Measurements from ENCODE around the gene SKIL.

SKIL gene

GRCh38 chr3:170413291-170413690 is 55.8 kb downstream of the SKIL start:
- no peak for DNase-seq

DNA sequence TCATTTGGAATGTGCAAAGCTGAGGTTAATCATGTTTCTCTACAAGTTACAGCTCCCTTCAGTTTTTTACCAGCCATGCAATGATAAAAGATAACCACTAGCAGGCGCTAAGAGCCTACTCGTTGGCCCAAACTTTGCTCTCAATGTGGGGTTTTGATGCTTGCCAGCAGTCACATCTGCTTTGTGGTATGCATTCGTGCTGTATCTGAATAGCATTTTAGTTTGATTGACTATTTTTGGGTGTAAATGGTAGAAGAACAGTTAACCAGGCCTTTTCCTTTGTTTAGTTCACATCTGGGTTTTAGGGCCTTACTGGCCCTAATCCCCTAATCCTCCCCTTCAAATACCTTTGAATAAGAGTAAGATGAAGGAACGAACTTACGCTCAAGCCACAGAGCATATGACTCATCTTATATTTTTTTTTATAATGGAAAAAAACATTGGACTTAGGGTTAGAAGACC is 56.7 kb downstream of the SKIL start:
- DNase-seq = peak in 1 of 2 donors; percentile 31

- DNase-seq = no peak
Measured at GRCh38 chr3:170417090-170417489, 59.6 kb downstream of the SKIL start.

- DNase-seq = no peak
Measured at GRCh38 chr3:170418422-170419398, 61.2 kb downstream of the SKIL start, which contains the start of gene CLDN11. Gene CLDN11 (plus strand): TSS chr3:170418868. CDS start chr3:170419067, 199 bp downstream.

- peak in 1 of 2 donors; percentile 22 for DNase-seq
Measured at GRCh38 chr3:170419557-170420087, 62.1 kb downstream of the SKIL start.

DNA sequence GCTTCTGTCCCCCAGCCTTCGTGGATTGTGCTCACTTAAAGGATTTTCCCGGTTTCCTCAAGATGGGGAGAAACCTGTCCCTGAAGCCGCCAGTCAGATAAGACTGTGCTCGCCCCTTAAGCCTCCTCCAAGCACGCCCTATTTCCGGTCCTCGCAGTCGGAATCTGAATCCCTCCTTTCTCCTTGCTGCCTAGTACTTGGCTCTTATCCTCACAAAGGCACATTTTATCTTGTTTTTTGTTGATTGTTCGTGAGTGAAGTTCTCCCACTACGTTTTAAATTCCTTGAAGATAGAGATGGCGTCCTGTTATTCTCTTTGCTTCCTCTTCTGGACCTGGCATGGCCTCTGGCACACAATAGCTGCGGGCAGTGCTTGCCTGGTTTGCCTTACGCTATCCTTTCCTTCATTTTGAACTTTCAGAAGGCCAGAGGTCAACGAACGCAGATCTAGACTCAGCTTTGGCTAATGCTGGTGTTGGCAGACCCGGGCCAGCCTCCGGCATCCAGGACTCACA is 62.8 kb downstream of the SKIL start:
- DNase-seq = no peak

DNA sequence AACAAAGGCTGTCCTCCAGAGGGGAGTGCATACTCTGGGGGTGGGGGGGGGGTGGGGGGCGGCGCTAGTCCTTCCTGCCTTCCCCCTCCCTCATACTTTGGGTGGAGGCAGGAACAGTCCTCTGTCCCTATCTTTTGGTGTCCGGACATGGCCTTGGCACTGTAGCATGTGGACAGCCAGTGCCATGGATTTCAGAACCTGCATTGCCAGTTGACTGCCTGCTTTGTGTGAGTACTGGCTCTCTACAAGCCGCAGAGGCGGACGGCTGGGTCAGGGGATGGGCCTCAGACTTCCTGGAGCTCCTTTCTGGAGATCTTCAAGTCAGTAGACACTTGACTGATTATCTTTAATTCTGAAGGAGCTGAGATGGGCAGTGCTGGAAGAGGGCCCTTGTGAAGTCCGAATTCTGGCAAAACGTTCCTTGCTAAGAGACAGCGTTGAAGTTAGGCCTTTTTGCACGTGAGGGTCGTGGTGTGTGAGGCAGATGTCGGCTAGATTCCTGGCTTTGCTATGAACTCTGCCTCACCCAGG is 63.7 kb downstream of the SKIL start:
- DNase-seq = no peak

DNA sequence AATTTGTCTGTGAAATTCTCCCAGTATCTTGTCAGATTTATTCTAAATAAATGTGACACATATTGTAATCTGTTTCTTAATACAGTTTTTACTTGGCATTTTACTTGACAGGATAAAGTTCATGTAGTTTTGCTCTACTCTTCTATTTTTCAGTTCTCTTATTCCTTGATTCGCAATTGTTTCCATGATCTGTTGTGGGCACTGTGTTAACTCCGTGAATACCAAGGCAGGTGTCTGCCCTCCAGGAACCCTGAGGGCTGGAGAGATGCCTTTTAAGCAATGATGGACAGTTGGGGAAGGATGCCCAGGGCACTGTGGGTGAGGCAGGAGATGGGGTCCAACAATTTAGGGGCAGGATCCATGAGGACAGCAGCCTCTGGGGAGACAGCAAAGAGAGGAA is 64.2 kb downstream of the SKIL start:
- DNase-seq = no peak

DNA sequence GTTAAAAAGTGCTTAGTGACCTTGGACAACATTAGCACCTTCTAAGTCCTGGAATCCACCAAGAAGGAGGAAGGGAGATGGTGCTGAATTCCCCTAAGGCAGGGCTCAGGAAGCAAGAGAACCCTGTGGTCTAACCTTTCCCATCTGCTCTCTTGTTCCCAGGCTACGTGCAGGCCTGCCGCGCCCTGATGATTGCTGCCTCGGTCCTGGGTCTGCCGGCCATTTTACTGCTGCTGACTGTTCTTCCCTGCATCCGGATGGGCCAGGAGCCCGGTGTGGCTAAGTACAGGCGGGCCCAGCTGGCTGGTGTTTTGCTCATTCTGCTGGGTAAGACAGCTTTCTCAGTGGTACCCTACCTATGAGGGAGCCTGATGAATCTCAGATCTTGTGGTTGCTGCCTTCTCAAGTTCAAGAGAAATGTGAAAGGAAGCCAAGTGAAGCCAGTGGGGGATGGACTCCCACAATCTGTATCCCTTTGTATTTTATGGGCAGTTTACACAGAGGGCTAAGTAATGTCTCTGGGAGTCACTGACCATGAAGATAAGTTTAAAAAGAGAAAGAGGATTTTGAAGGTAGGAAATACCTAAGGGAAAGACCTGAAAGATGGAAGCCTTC is 65.6 kb downstream of the SKIL start:
- DNase-seq = no peak

DNA sequence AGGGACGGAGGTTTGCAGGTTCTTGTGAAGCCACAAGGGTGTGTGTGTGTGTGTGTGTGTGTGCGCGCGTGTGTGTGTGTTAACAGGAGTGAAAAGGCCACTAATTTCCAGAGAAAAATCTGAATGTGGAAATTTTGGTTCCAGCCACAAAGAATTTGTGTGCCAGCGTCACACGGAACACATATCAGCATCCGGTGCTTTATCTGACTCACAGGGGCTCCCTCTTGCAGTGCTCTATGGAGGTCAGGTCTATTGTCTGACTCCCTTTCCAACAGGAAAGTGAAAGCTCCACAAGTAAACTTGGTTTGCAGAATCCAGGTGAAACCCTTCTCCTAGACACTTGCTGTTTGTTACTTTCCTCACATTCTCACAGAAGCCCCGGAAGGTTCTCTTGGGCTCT is 67.4 kb downstream of the SKIL start:
- DNase-seq = no peak

- no peak for DNase-seq
Measured at GRCh38 chr3:170425491-170426239, 68.2 kb downstream of the SKIL start.

- no peak for DNase-seq
Measured at GRCh38 chr3:170426240-170426797, 68.8 kb downstream of the SKIL start.

DNA sequence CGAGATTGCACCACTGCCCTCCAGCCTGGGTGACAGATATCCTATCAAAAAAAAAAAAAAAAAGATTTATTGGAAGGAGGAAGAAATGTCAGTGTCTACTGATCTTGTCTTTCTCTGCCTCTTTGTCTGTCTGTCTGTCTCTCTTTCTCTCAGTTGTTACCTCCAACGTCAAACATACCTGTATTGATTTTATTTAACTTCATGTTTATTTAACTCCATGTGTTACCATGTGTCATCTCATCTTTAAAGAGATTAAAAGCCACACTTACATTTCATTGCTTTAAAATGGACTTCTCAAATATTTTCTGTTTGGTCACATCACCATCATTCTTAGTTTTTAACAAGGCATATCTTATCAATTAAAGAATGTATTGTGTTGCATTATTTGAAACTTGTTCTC is 70.6 kb downstream of the SKIL start:
- no peak for DNase-seq

GRCh38 chr3:170429050-170429449 is 71.5 kb downstream of the SKIL start:
- DNase-seq = no peak

GRCh38 chr3:170431054-170431453 is 73.5 kb downstream of the SKIL start:
- DNase-seq = no peak

DNA sequence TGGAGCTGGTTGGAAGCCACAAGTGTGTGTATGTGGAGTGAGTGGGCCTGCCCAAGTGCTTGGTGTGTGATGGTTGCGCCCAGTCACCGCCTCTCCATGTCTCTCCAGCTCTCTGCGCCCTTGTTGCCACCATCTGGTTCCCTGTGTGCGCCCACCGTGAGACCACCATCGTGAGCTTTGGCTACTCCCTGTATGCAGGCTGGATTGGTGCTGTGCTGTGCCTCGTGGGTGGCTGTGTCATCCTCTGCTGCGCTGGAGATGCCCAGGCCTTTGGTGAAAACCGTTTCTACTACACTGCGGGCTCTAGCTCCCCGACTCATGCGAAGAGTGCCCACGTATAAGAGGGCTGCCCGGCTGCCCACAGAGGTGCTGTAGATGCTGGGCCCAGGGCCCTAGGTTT is 74.9 kb downstream of the SKIL start:
- DNase-seq = no peak

GRCh38 chr3:170436697-170437096 is 79.2 kb downstream of the SKIL start:
- no peak for DNase-seq

GRCh38 chr3:170437176-170437575 is 79.7 kb downstream of the SKIL start:
- no peak for DNase-seq

GRCh38 chr3:170437696-170438407 is 80.3 kb downstream of the SKIL start:
- no peak for DNase-seq

- DNase-seq = no peak
Measured at GRCh38 chr3:170438836-170439235, 81.3 kb downstream of the SKIL start.

- DNase-seq = no peak
Measured at GRCh38 chr3:170440344-170440743, 82.8 kb downstream of the SKIL start.
